GM19438 (cell line): ENCODE data around the gene CCL25.

Experiments used
- ATAC-seq: cut with Tn5 transposase; IDR thresholded peaks from one replicate; pipeline ENCODE4 v1.9.1; 2021; ENCODE audit warnings: low read depth; ENCODE audit not compliant: unreplicated experiment

CCL25 gene

DNA sequence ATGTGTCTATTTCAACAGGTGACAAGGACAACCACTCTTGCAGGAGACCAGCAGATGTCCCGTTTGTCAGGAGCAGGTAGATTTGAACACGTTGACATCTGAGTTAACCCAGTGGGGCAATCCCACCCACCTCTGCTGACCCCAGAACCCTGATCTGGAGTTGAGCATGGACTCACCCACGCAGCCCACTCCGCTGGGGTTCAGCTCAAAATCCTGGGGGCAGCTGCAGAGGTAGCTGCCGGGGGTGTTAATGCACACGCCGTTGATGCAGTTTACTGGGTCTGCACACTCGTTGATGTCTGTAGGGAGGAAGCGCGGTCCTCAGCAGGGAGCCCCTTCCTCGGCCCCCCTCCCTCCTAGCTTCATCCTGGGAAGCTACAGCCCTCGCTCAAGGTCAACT lies 56.9 kb downstream of the CCL25 start:
- ATAC-seq: no peak

GRCh38 chr19:8109890-8110662 lies 57.5 kb downstream of the CCL25 start:
- no peak for ATAC-seq

DNA sequence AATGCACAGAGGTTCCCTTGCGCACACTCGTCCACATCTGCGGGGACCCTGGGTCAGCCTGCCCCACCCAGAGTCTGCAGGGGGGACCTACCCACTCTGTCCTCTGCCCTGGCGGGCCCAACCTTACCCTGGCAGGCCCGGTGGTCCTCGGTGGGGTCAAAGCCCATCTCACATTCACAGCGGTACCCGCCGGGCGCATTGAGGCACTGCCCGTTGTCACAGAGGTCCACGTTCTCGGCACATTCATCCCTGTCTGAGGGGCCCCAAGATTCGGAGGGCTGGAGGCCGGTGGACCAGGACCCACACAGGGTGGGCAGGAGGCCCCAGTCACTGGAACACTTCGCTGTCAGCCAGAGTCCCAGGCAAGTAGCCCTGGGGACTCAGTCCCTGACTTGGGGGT lies 58.4 kb downstream of the CCL25 start:
- no peak for ATAC-seq

DNA sequence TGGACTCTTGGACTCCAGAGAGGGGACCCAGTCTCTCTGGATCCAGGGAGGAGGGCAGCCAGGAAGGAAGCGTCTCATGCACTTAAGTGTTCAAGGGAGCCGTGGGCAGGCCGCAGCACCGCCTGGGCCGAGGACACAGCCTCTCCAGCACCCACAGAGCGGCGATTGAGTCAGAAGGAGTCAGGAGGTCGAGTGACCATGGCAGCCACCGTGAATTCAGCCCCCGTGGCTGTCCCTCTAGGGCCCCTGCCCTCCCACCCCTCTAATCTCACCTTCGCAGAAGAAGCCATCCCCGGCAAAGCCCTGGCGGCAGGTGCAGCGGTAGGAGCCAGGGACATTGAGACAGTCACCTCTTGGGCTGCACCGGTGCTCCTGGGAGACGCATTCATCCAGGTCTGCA lies 58.8 kb downstream of the CCL25 start:
- ATAC-seq: no peak
